ENCODE measurements around the gene LY6G6F.

The LY6G6F gene

GRCh38 chr6:31686483-31686882 is 20.2 kb upstream of the LY6G6F start:
- Histone ChIP-seq H3K9ac (ENCODE audit: insufficient read length) (no peak overlapping the region), H3K36me3 (ENCODE audit: insufficient read depth, low read length) (peaks cover 19% of the 10 kb centered on the region; the same call in 1 of the 2 replicates), H3K4me3 (no peak overlapping the region), H3K9me3 (ENCODE audit: low read depth, low read length) (no peaks in the 10 kb centered on the region), H3K27ac (no peak overlapping the region)
- DNase-seq (ENCODE audit: low read depth, low spot score), result no peak
- TF ChIP-seq POLR2AphosphoS5 (IDR thresholded peaks at IDR 0.05; ENCODE audit: borderline replicate concordance, low read depth, low read length), result no peak
- no peak for TF ChIP-seq EZH2 (IDR thresholded peaks at IDR 0.05)

DNA sequence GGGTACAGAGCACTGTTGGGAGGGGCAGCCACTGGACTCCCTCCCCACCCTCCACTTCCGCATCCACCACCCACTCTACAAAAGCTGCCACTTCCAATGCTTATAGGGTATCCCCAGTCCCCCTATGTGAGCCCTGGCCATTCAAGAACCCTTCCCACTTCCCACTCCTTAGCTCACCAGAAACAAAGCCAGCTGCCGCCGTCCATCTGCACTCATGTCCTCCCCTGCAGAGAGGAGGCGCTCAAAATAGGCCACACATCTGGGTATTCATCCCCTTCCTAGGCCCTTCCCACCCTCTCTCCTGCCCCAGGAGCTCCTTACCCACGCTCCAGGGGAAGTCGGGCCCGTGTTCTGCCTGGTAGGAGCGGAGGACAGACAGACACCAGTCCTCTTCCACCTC is 19.3 kb upstream of the LY6G6F start:
- H3K9ac ChIP-seq (ENCODE audit: insufficient read length), result no peak overlapping the region
- DNase-seq (ENCODE audit: low read depth, low spot score), result no peak
- no peak overlapping the region for H3K4me3 ChIP-seq
- TF ChIP-seq FOXP2 (optimal IDR thresholded peaks at IDR 0.05; ENCODE audit: control extremely low read depth, extremely low read length, insufficient read depth), result no peak
- no peak for TF ChIP-seq EZH2 (IDR thresholded peaks at IDR 0.05)
- no peak for TF ChIP-seq POLR2AphosphoS5 (IDR thresholded peaks at IDR 0.05; ENCODE audit: borderline replicate concordance, low read depth, low read length)
- peaks cover 19% of the 10 kb centered on the region; the same call in 1 of the 2 replicates for H3K36me3 ChIP-seq (ENCODE audit: insufficient read depth, low read length)
- H3K9me3 ChIP-seq (ENCODE audit: low read depth, low read length), result no peaks in the 10 kb centered on the region
- H3K27ac ChIP-seq, result no peak overlapping the region

DNA sequence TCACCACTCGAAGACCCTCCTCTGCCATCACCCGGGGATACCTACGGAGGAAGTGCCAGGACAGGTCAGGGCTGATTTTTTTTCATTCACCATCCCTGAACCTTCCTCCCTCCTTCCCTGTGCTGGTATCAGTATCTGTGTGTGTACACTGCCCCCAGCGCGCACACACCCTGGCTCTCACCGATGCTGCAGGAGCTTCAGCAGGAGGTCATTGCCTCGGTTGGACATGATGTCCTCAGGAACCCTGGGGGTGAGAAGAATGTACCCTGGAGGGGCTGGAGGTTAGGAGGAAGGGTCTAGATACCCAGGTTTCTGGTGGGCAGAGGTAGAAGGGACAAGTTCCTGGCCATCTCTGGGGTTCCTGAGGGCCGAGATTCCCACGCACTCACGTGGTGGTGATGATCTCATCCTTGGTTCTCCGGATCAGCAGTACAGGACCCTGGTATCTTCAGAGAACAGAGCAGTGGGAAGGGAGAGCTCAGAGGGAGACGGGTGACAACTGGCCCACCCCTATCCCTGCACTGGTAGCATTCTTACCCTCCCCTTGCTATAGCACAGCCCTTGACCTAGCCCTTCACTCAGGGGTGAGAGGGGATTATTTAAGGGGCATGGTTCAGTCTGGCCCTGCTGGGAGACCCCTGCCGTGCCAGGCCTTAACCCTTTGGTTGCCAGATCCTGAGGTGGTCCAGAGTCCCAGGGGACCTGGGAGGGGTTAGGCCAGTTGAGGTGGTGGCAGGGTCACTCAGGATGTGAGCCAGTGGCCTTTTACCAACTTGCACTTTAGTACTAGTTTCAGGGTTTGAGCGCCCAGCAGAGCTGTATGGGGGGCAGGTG is 18.6 kb upstream of the LY6G6F start:
- no peak for TF ChIP-seq EZH2 (IDR thresholded peaks at IDR 0.05)
- no peak for TF ChIP-seq FOXP2 (optimal IDR thresholded peaks at IDR 0.05; ENCODE audit: control extremely low read depth, extremely low read length, insufficient read depth)
- TF ChIP-seq POLR2AphosphoS5 (IDR thresholded peaks at IDR 0.05; ENCODE audit: borderline replicate concordance, low read depth, low read length), result no peak
- Histone ChIP-seq H3K36me3 (ENCODE audit: insufficient read depth, low read length) (peaks cover 23% of the 10 kb centered on the region; the same call in 1 of the 2 replicates), H3K4me3 (no peak overlapping the region), H3K9ac (ENCODE audit: insufficient read length) (no peak overlapping the region), H3K9me3 (ENCODE audit: low read depth, low read length) (no peaks in the 10 kb centered on the region), H3K27ac (no peak overlapping the region)
- no peak for DNase-seq (ENCODE audit: low read depth, low spot score)

DNA sequence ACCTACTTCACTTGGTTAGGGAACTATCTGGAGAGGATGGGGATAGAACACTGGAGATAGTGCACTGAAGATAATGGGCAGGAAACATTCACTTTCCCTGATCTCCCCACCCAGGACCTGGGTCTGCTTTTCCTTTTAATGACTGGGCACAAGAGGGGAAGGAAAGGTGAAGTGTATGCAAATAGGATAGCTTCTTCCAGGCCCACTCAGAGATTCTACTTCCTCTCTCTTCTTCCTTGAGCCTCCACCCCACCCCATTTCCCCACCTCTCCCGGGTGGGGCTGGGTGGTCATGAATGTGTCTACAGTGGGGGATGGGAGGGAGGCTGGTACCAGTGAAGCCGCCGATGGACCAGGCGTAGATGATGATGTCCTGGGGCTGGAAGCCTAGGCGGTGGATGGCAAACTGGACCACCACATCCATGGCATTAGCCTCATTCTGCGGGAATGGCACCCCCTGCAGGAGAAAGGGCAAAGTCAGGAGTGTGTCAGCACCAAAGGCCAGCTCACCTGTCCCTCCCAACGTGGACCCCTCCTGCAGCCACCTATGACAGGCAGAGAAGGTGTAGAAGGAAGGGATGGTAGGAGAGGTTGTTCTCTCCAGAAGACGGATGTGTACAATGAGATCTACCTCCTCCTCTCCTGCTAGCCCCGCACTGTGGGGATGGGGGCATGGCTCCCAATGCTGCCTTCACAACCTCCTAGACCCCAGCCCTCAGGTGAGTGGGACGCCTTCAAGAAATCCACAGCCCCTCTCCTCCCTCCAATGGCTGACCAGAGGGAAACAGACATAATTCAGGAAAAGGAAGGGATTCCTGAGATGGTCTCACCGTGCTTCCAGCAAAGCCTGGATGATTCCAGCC is 17.2 kb upstream of the LY6G6F start:
- Histone ChIP-seq H3K9me3 (ENCODE audit: low read depth, low read length) (no peaks in the 10 kb centered on the region), H3K9ac (ENCODE audit: insufficient read length) (no peak overlapping the region), H3K4me3 (no peak overlapping the region), H3K36me3 (ENCODE audit: insufficient read depth, low read length) (peaks cover 23% of the 10 kb centered on the region; the same call in 1 of the 2 replicates), H3K27ac (no peak overlapping the region)
- TF ChIP-seq FOXP2 (optimal IDR thresholded peaks at IDR 0.05; ENCODE audit: control extremely low read depth, extremely low read length, insufficient read depth), result no peak
- no peak for TF ChIP-seq POLR2AphosphoS5 (IDR thresholded peaks at IDR 0.05; ENCODE audit: borderline replicate concordance, low read depth, low read length)
- TF ChIP-seq EZH2 (IDR thresholded peaks at IDR 0.05), result no peak
- no peak for DNase-seq (ENCODE audit: low read depth, low spot score)

DNA sequence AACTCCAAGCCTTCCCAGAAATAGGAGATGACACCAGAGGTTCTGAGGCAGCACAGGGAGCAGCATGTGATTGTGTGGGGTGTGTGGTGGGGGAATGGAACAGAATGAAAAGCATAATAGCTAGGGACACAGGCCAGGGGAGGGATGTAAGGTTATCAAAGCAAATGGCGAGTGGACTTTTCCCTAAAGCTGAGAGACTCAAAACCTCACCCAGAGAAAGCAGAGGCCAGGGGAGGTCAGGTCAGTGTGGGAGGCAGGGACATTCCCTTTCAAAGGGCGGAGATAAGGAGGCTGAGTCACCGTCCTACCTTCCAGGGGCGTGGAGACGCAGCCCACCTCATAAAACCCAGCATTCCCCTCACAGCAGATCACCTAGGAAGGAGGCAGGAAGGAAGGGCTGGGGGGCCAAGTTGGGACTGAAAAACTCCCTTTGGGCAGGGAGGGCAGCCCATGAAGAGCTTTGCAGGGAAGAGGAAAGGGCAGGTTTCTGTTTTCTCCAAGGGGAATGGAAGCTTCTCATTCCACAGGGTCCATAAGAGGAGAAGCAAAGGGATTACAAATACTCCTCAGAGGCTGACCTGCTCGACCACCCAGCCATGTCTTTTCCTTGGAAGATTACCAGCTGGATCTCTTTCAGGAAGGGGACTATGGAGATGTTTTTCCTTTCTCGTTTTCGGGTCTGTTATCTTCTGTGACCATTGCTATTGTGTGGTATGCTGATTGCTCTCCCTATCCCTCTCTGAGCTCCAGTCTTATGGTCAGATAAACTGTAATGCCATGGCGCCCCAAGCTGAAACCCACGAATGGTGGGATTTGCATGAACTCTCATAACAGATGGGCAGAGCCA is 16.2 kb upstream of the LY6G6F start:
- H3K27ac ChIP-seq, result no peak overlapping the region
- H3K36me3 ChIP-seq (ENCODE audit: insufficient read depth, low read length), result peaks cover 23% of the 10 kb centered on the region; the same call in 1 of the 2 replicates
- no peak overlapping the region for H3K9ac ChIP-seq (ENCODE audit: insufficient read length)
- no peak for TF ChIP-seq POLR2AphosphoS5 (IDR thresholded peaks at IDR 0.05; ENCODE audit: borderline replicate concordance, low read depth, low read length)
- TF ChIP-seq FOXP2 (optimal IDR thresholded peaks at IDR 0.05; ENCODE audit: control extremely low read depth, extremely low read length, insufficient read depth), result no peak
- no peak for TF ChIP-seq EZH2 (IDR thresholded peaks at IDR 0.05)
- H3K4me3 ChIP-seq, result no peak overlapping the region
- H3K9me3 ChIP-seq (ENCODE audit: low read depth, low read length), result no peaks in the 10 kb centered on the region
- DNase-seq (ENCODE audit: low read depth, low spot score), result no peak

DNA sequence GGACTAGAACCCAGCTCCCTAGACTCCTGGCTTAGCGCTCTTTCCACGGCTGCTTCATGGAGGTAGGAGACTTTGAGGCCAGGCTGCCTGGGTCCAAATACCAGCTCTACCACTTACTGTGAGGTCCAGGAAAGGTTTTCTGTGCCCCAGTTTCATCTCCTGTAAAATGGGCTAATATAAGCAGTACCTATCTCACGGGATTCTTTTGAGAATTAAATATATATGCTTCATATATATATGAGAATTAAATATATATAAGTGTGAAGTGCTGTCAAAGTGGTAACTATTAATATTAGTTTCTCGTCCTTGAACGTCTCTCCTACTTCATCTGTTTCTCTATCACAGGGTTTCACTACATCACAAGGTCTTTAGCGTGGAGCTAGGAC is 15.6 kb upstream of the LY6G6F start:
- TF ChIP-seq EZH2 (IDR thresholded peaks at IDR 0.05), result no peak
- no peak for TF ChIP-seq POLR2AphosphoS5 (IDR thresholded peaks at IDR 0.05; ENCODE audit: borderline replicate concordance, low read depth, low read length)
- TF ChIP-seq FOXP2 (optimal IDR thresholded peaks at IDR 0.05; ENCODE audit: control extremely low read depth, extremely low read length, insufficient read depth), result no peak
- peaks cover 23% of the 10 kb centered on the region; the same call in 1 of the 2 replicates for H3K36me3 ChIP-seq (ENCODE audit: insufficient read depth, low read length)
- H3K4me3 ChIP-seq, result no peak overlapping the region
- no peak overlapping the region for H3K9ac ChIP-seq (ENCODE audit: insufficient read length)
- DNase-seq (ENCODE audit: low read depth, low spot score), result no peak
- no peak overlapping the region for H3K27ac ChIP-seq
- no peaks in the 10 kb centered on the region for H3K9me3 ChIP-seq (ENCODE audit: low read depth, low read length)

DNA sequence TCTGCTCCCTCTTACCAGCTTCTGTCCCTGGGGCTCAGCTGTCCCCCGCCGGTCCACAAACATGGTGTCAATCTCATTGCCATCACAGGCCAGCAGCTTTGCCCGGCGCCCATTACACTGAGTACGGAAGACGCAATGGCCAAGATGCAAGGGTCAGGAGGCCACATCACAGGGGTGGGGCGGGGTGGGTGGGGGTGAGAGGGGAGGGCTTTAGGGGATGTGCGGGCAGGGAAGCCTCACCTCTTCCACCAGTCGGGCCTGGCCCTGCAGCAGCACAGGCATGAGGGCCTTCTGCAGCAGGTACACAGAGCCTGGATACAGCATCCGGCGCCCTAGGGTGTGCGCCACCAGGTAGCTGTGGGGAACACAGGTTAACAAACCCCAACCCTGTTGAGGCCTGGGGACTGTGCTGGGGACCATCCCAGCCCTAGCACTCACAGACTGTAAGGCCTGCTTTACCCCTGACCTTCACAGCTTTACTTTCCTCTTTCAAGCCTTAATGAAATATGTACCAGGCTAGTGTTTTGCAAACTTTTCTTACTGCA is 15.0 kb upstream of the LY6G6F start:
- peaks cover 26% of the 10 kb centered on the region; the same call in 1 of the 2 replicates for H3K36me3 ChIP-seq (ENCODE audit: insufficient read depth, low read length)
- H3K4me3 ChIP-seq, result no peak overlapping the region
- no peak for TF ChIP-seq FOXP2 (optimal IDR thresholded peaks at IDR 0.05; ENCODE audit: control extremely low read depth, extremely low read length, insufficient read depth)
- TF ChIP-seq POLR2AphosphoS5 (IDR thresholded peaks at IDR 0.05; ENCODE audit: borderline replicate concordance, low read depth, low read length), result no peak
- no peak for TF ChIP-seq EZH2 (IDR thresholded peaks at IDR 0.05)
- DNase-seq (ENCODE audit: low read depth, low spot score), result no peak
- no peak overlapping the region for H3K9ac ChIP-seq (ENCODE audit: insufficient read length)
- H3K27ac ChIP-seq, result no peak overlapping the region
- H3K9me3 ChIP-seq (ENCODE audit: low read depth, low read length), result no peaks in the 10 kb centered on the region
